Activated CD8-positive, alpha-beta memory T cell treated with anti-CD3 and anti-CD28 coated beads, Interleukin-2, amount 10 ng/mL, durations not matched to agents 7 days and 5 days (primary cell): ENCODE data around the gene CCDC18. TPM values are rescaled to one million over a fixed set of nuclear protein-coding genes. Genes with fewer than 3 reads are reported as not detected.

Source experiments
- ATAC-seq: fragments of 150-1000 bp; cut with Tn5 transposase; one replicate; pipeline ENCODE4 v1.10.0; 2021; ENCODE audit warnings: moderate library complexity
- CTCF ChIA-PET: fragments of 350-600 bp; sonication (Branson Sonifier 250); formaldehyde crosslinking; loops from one replicate; lab custom pipeline; 2021; ENCODE audit warnings: antibody characterized with exemption; lab: Charles Lee
- DNase-seq: peaks from one replicate; pipeline ENCODE4 v3.0.0-alpha.2; 2020
- H3K27ac Mint-ChIP-seq: one replicate; pipeline ENCODE4 v1.8.0; 2021; ENCODE audit warnings: mild to moderate bottlenecking, mixed read lengths
- H3K27me3 Mint-ChIP-seq: one replicate; pipeline ENCODE4 v1.8.0; 2021; ENCODE audit warnings: mixed read lengths
- H3K36me3 Mint-ChIP-seq: one replicate; pipeline ENCODE4 v1.8.0; 2021; ENCODE audit warnings: mild to moderate bottlenecking, mixed read lengths
- H3K4me1 Mint-ChIP-seq: one replicate; pipeline ENCODE4 v1.8.0; 2021; ENCODE audit warnings: mixed read lengths
- H3K4me3 Mint-ChIP-seq: one replicate; pipeline ENCODE4 v1.8.0; 2021; ENCODE audit warnings: mild to moderate bottlenecking, moderate library complexity, mixed read lengths
- H3K9me3 Mint-ChIP-seq: one replicate; pipeline ENCODE4 v1.8.0; 2022; ENCODE audit warnings: low read depth, mixed read lengths
- total RNA-seq, 2 experiments: library from RNA; stranded (reverse); gene quantifications; one replicate each; pipeline ENCODE4 v1.2.3, GENCODE V29; 2021

CCDC18 gene
- total RNA-seq, 2 experiments from 2014 or later: 30.5 to 37.7 TPM

GRCh38 chr1:93304716-93305138, 124.2 kb downstream of the CCDC18 start:
- Mint-ChIP-seq H3K4me1 (no peaks in the 10 kb centered on the region), H3K27ac (no peak overlapping the region), H3K36me3 (peaks cover under 1% of the 10 kb centered on the region), H3K9me3 (no peaks in the 10 kb centered on the region), H3K27me3 (no peaks in the 10 kb centered on the region), H3K4me3 (no peak overlapping the region)
- peak; percentile 61 for ATAC-seq
- peak; percentile 56 for DNase-seq
- CTCF ChIA-PET: interaction anchor here (0.6 to 3.0 kb wide), 42 partner anchors 8 to 539 kb away, joined by 3 to 22 read pairs (median 4); partner anchors contain the start of genes DR1, FNBP1L and MTF2

- CTCF ChIA-PET: no interaction called here
- H3K9me3 Mint-ChIP-seq: no peaks in the 10 kb centered on the region
- no peak overlapping the region for H3K27ac Mint-ChIP-seq
These were observed 126.4 kb downstream of the CCDC18 start for GRCh38 chr1:93306920-93307319.

GRCh38 chr1:93313026-93313425, 132.5 kb downstream of the CCDC18 start:
- DNase-seq (no peak), ATAC-seq (no peak)
- no peak overlapping the region for H3K4me3 Mint-ChIP-seq
- H3K27me3 Mint-ChIP-seq: no peaks in the 10 kb centered on the region
- H3K4me1 Mint-ChIP-seq: no peaks in the 10 kb centered on the region
- no peaks in the 10 kb centered on the region for H3K9me3 Mint-ChIP-seq
- no peak overlapping the region for H3K27ac Mint-ChIP-seq
- H3K36me3 Mint-ChIP-seq: peaks cover 7% of the 10 kb centered on the region
- CTCF ChIA-PET: no interaction called here

More at GRCh38 chr1:93306920-93307319, 126.4 kb downstream of the CCDC18 start:
- ATAC-seq (no peak), DNase-seq (no peak)
- Mint-ChIP-seq H3K4me3 (no peak overlapping the region), H3K27me3 (no peaks in the 10 kb centered on the region), H3K4me1 (no peaks in the 10 kb centered on the region), H3K36me3 (peaks cover 4% of the 10 kb centered on the region)

DNA sequence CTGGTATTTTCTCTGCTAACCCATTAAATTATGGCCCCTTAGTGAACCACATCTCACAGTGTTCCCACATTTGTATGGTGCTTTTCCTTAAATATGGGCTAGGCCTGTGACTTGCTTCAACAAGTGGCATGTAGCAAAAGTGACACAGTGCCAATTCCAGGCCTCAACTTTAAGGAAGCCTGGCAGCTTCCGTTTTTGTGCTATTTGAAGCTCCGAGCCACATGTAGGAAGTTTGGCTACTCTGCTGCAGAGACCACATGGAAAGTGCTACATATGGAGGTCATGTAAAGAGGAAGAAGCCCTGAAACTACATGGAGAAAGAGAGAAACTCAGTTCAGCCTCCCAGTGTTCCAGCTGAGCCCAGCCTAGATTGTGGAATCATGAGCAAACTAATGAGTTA, 136.7 kb downstream of the CCDC18 start:
- H3K4me1 Mint-ChIP-seq: no peaks in the 10 kb centered on the region
- no peaks in the 10 kb centered on the region for H3K9me3 Mint-ChIP-seq
- CTCF ChIA-PET: no interaction called here
- H3K27ac Mint-ChIP-seq: no peak overlapping the region
- H3K27me3 Mint-ChIP-seq: no peaks in the 10 kb centered on the region
- ATAC-seq (no peak), DNase-seq (no peak)
- H3K36me3 Mint-ChIP-seq: peaks cover 3% of the 10 kb centered on the region
- no peak overlapping the region for H3K4me3 Mint-ChIP-seq

- Mint-ChIP-seq H3K27ac (no peak overlapping the region), H3K9me3 (no peaks in the 10 kb centered on the region), H3K4me3 (no peak overlapping the region), H3K4me1 (no peaks in the 10 kb centered on the region), H3K27me3 (no peaks in the 10 kb centered on the region), H3K36me3 (peaks cover 3% of the 10 kb centered on the region)
- ATAC-seq (no peak), DNase-seq (no peak)
- CTCF ChIA-PET: no interaction called here
These were observed 137.4 kb downstream of the CCDC18 start for GRCh38 chr1:93317943-93318342.

- H3K4me3 Mint-ChIP-seq: no peak overlapping the region
- CTCF ChIA-PET: no interaction called here
- H3K36me3 Mint-ChIP-seq: peaks cover 4% of the 10 kb centered on the region
- no peaks in the 10 kb centered on the region for H3K4me1 Mint-ChIP-seq
- ATAC-seq (no peak), DNase-seq (no peak)
- H3K27ac Mint-ChIP-seq: no peak overlapping the region
- no peaks in the 10 kb centered on the region for H3K27me3 Mint-ChIP-seq
- H3K9me3 Mint-ChIP-seq: no peaks in the 10 kb centered on the region
These were observed 141.2 kb downstream of the CCDC18 start for GRCh38 chr1:93321720-93322119.

DNA sequence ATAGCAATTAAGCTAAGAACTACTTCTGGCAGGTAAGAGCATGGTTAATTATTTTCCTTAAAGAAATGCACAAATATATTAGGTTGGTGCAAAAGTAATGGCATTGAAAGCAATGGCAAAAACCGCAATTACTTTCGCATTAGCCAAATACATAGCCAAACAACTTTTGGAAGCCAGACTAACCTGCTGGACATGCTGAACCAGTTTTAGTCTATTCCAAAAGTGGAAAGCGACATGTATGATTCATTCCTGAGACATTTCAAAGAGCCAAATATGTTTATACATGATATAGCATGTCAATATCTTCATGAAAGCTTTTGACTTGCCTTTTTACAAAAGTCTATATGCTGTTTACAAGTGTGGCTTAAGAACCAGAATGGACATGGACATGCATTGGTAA, 141.8 kb downstream of the CCDC18 start:
- no peak for DNase-seq
- Mint-ChIP-seq H3K27me3 (no peaks in the 10 kb centered on the region), H3K27ac (no peak overlapping the region), H3K36me3 (peaks cover 4% of the 10 kb centered on the region), H3K4me1 (no peaks in the 10 kb centered on the region), H3K4me3 (no peak overlapping the region), H3K9me3 (no peaks in the 10 kb centered on the region)
- CTCF ChIA-PET: interaction anchor here (1.8 kb wide), 1 partner anchor 18 kb away, joined by 5 read pairs; no protein-coding TSS in a partner anchor
- ATAC-seq: no peak

- CTCF ChIA-PET: interaction anchor here (1.8 kb wide), 1 partner anchor 19 kb away, joined by 5 read pairs; no protein-coding TSS in a partner anchor
- no peaks in the 10 kb centered on the region for H3K27me3 Mint-ChIP-seq
- no peak overlapping the region for H3K27ac Mint-ChIP-seq
- H3K4me3 Mint-ChIP-seq: no peak overlapping the region
- H3K4me1 Mint-ChIP-seq: no peaks in the 10 kb centered on the region
- DNase-seq: no peak
- H3K36me3 Mint-ChIP-seq: peaks cover 4% of the 10 kb centered on the region
- no peaks in the 10 kb centered on the region for H3K9me3 Mint-ChIP-seq
- no peak for ATAC-seq
These were observed 142.8 kb downstream of the CCDC18 start for GRCh38 chr1:93323185-93323820.

DNA sequence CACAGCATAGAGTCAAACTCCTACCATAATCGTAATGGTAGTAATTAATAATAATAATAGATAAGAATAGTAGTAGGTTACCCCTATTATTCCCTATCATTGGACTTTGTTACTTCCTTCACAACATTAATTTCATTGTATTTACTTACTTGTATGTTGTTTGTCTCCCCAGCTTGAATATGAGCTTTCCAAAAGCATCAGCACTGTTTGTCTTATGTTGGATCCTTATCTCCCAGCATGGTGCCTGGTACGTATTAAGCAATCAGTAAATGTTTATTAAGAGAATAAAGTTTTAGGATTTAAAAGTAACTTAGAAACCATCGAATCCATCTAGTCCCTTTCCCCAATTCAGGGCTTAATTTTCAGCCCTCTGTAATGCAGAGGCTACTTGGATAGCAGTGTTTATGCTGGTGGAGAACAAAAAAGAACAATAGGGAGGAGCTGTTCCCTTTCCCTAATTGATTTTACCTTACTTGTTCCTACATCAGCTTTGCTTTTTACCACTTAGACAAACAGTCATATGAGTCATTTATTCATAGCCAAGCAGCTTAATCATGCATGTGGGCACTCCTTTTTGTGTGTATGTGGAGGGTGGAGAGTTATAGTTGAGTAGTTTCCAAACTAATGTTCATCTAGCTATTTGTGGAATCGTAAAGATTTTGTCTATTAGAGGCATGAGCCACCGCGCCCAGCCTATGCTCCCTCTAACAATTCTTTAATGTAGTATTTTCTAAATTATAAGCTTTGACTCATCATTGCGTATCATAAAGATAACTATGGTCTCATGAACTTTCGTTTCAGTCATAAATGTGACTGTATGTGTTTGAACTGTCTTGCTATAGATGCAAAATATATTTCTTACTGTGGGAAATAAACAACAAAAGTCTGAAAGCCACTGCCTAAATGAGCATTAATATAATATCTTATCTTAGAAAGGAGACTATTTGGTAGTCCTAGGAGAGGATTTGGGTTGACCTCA, 144.3 kb downstream of the CCDC18 start:
- H3K36me3 Mint-ChIP-seq: peaks cover 4% of the 10 kb centered on the region
- no peaks in the 10 kb centered on the region for H3K9me3 Mint-ChIP-seq
- H3K27me3 Mint-ChIP-seq: no peaks in the 10 kb centered on the region
- ATAC-seq (no peak), DNase-seq (no peak)
- no peak overlapping the region for H3K4me3 Mint-ChIP-seq
- no peak overlapping the region for H3K27ac Mint-ChIP-seq
- H3K4me1 Mint-ChIP-seq: no peaks in the 10 kb centered on the region
- CTCF ChIA-PET: interaction anchor here (0.9 to 2.3 kb wide), 3 partner anchors 17 to 20 kb away, joined by 3 to 7 read pairs (median 4); no protein-coding TSS in a partner anchor

Other genes with a start within 250 kb of the CCDC18 start
- gene DIPK1A, start 219.3 kb upstream of the CCDC18 start, total RNA-seq: 10 to 100 TPM in 1 of 2 experiments, 1 to 10 TPM in 1; 8.6 to 14.3 TPM
- gene MTF2, start 101.4 kb upstream of the CCDC18 start, total RNA-seq: 10 to 100 TPM; 70.6 to 75.7 TPM
- 10 to 100 TPM; 42.9 to 48.2 TPM for gene TMED5, start 311 bp upstream of the CCDC18 start, total RNA-seq
- gene DR1, start 165.2 kb downstream of the CCDC18 start, total RNA-seq: 100 to 1,000 TPM in 1 of 2 experiments, 10 to 100 TPM in 1; 87.5 to 106 TPM